Raji (cell line): ENCODE measurements around the gene FREM1.

Experiments used
- POLR2A ChIP-seq: IDR thresholded peaks from 2 replicates; pipeline ENCODE4 v1.6.1; 2011; ENCODE audit warnings: low read depth, low read length, control low read depth; ENCODE audit not compliant: insufficient read depth

The FREM1 gene, protein sequence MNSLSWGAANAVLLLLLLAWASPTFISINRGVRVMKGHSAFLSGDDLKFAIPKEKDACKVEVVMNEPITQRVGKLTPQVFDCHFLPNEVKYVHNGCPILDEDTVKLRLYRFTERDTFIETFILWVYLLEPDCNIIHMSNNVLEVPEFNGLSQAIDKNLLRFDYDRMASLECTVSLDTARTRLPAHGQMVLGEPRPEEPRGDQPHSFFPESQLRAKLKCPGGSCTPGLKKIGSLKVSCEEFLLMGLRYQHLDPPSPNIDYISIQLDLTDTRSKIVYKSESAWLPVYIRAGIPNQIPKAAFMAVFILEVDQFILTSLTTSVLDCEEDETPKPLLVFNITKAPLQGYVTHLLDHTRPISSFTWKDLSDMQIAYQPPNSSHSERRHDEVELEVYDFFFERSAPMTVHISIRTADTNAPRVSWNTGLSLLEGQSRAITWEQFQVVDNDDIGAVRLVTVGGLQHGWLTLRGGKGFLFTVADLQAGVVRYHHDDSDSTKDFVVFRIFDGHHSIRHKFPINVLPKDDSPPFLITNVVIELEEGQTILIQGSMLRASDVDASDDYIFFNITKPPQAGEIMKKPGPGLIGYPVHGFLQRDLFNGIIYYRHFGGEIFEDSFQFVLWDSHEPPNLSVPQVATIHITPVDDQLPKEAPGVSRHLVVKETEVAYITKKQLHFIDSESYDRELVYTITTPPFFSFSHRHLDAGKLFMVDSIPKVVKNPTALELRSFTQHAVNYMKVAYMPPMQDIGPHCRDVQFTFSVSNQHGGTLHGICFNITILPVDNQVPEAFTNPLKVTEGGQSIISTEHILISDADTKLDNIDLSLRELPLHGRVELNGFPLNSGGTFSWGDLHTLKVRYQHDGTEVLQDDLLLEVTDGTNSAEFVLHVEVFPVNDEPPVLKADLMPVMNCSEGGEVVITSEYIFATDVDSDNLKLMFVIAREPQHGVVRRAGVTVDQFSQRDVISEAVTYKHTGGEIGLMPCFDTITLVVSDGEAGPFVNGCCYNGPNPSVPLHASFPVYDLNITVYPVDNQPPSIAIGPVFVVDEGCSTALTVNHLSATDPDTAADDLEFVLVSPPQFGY (N-terminal part only)

DNA sequence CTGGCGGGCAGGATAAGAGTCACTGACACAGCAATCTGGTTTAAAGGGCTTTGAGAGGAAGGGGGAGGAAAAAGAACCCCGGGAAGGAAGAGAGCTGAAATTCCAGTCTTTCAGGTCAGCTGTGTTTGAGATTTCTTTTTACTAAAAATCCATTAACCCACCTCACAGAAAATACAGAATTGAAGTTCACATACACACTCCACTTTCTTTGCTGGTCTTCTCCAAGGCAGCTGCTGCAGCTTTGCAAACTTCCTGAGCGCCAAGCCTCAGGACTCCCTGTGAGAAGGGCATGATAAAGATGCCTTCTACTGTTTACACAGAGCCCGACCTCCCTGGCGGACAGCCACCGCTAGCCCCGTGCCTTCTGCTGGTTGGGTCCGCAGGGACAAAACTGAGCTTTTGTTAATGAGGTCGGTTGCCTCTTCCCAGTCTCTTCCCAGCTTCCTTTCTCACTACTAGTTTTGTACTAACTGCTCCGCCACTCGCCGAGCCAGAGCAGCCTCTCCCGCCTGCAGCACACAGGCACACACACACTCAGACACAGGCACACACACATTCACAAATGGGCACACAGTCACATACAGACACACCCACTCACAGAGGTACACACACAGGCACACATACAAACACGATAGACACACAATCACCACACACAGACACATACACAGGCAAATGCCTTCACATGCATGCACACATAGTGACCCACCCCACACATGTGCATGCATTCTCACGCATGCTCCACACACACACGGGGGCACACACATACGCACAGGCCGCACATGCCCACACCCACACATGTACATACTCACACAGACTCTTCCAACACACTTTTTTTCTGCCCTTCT, at the start of gene FREM1:
Gene FREM1 (minus strand): TSS at position 468 of the 845 bp plus-strand sequence. CDS start 41,451 bp downstream, outside the sequence.
- TF ChIP-seq POLR2A: no peak

DNA sequence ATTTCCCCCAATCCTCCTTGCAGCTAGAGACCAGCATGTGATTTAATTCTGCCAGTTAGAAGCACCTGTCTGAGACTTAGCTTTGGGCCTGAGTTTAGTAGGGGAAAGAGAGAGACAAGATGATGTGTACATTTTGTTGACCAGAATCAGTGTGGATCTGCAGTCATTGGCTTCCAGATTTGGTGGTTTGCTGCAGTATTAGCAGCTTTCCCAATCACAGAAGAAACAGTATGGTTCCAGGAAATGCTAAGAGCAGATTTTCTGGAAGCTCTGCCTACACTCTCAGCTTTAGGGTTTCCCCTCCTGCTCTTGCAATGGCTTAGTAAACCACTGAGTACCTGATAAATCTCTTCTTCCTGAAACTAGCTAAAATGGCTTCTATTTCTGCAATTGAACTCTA, 48.8 kb upstream of the FREM1 start:
- TF ChIP-seq POLR2A: no peak

DNA sequence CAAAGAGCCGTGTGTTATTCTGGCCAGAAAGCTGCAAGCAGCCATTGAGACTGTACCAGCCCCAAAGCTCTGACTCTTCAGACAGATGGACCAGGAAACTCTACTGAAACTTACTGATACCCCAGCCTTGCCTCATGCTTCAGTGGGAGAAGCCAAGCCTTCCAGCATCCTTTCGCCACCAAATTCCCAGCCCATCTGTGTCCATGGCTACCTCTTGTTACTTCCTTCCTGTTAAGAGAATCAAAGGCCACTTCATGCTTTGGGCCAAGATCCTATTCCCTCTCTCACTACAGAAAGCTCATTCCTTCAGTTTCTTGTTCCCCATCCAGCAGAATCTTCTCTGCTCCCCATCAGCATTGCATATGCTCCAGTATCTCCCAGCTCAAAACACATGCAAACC, 46.9 kb upstream of the FREM1 start:
- no peak for TF ChIP-seq POLR2A

DNA sequence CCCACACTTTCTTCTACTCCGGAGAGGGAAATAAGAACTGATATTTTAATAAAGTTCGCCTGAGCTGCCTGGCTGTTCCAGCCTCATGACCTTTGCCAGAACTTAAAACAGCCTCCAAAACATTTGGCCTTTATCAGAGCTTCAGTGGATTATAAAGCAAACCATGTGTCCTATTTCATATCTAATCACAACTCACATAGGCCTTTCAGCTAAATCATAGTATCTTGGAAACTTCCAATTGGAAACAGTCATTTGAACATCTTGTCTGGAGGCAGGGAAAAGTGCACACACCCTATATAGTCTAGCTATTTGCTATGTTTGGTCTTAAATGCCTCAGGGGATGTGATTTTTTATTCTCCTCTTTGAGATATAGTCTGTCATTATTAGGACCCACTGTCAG, 46.0 kb upstream of the FREM1 start:
- no peak for TF ChIP-seq POLR2A

DNA sequence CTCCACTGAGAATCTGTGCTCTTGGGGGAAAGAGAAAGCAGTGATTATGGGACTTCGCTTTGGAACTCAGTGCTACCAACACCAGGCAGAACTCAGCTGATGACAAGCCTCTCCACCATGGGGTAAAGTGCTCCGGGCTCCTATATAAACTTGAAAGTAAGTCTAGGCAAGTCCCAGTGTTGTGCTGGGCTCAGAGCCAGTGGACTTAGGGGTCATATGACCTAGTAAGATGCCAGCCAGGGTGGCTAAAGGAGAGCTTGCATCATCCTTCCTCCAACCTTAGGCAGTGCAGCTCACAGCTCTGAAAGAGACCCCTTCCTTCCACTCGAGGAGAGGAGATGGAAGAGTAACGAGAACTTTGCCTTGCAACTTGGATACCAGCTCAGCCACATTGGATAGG, 35.1 kb upstream of the FREM1 start:
- TF ChIP-seq POLR2A: no peak

DNA sequence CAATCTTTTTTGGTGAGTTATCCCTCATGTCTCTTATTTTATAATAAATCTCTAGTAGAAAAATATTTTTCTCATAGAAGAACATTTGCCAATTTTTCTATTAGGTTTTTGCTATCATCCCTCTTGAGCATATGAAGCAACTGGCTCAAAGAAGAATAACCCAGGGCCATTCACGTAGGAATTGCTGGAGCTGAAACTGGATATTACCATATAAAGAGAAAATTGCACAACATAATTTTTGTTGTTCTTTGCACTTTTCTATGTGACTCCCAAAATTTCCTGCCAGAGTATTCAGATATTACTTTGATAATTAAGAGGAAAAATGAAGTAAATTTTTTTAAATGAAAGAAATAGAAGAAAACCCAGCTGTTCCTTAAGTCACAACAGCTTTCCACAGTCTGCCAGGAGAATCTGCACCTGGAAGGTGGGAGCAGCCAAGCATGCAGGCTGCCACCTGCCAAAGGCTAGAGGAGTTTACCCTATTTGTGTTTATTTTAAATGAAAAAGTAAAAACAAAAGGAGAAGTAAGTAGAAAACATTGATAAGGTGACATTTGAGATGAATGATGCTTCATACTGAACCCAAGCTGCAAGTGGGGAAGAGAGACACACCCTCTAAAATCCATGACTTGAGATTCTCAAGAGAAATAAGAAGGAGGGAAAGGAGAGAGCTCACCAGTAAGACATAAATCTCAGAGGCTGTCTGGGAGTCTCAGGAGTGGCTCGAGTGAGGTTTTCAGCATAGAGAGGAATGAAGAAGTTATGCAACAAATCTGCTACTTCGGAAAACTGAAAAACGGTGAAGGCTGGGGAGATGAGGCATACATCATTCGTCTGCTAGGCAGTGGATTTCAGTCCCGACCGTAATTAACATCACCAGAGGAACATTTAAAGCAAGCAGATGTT, 31.5 kb upstream of the FREM1 start:
- TF ChIP-seq POLR2A: no peak

DNA sequence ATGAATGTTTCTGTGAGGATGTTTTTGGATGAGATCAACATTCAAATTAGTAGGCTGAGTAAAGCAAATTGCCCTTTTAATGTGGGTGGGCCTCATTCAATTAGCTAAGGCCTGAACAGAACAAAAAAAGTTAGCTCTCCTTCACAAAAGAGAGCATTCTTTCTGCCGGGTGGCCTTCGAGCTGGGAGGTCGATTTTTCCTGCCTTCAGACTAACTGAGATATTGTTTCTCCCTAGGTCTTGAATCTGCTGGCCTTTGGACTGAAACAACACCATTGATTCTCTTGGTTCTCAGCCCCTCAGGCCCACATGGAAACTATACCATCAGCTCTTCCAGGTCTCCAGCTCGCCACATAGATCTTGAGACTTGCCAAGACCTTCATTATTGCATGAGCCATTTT, 29.1 kb upstream of the FREM1 start:
- no peak for TF ChIP-seq POLR2A

DNA sequence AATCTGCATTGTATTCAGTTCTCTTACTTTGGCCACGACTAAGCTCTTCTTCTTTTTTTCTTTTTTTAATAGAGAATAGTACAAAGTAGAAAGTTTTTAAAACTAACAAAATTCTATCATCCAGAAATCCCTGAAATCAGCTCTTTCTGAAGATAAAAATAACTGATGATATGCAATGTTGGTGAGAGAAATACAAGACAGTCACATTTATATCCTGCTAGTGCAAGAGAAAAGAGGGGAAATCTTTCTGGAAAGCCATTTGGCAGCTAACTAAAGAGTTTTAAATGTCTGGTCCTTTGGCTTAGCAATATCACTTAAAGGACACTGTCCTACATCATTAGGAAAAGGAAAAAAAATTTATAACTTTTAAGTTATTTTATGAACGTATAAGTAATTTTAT, 27.0 kb upstream of the FREM1 start:
- no peak for TF ChIP-seq POLR2A

DNA sequence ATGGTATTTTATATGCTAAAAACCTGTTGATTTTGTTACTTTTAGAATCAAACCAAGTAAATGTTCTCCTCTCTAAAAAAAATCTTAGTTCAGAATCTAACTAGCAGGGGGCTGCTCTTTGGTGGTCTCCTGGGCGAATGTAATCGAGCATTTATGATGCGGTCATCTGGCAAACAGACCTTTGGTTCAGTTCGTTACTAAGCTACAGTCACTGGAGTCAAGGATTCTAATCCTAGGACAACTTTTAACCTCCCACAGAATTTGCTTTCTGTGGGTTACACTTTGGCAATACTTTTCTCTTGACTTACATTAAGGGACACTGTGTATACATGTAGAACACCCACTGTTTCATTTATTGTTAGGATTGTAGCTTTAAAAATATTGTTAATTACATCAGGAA, 26.3 kb upstream of the FREM1 start:
- no peak for TF ChIP-seq POLR2A

DNA sequence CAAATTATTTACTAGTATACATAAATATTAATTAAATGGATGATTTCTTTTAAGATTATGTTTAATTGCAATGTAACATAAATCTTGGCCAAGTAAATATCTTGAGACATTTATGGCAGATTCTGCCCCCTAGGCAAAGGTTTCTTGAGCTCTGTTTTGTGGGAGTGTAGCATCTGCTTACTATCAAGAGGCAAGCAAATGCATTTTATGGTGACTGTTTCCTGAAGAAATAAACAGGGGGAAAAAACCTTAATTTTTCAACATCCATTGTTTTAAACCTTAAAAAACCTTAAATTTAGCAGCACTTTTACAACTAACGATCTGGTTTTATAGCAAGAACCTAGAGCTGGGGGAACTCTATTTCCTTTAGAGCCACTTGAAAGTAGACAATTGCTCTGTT, 25.7 kb upstream of the FREM1 start:
- no peak for TF ChIP-seq POLR2A

DNA sequence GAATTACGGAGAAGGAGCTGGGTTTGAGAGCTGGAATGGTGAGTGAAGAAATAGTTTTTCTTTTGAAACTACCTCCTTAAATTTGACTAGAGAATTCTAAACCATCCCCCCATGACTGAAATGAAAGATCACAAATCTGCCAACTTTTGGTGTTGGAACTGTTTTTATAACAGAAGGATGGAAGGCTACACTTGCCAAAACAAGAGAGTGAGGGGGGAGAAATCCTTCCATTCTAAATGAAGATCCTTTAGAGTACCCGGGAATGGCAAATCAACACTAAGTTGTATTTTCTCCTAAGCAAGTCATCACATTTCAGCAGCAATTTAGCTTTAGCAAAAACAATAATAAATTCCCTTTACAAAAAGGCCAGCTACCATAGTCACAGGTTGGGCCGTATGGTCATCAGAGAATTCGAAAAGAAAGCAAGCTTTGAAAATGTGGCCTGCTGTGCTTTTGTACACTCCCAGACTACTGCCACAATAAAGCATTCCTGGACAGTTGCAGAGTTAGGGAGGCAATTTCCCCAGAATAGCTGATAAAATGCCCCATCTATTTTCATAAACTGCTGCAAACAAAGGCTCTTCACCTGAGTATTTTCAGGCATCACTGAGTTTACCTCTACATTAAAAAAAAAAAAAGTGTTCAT, 25.0 kb upstream of the FREM1 start:
- TF ChIP-seq POLR2A: no peak

DNA sequence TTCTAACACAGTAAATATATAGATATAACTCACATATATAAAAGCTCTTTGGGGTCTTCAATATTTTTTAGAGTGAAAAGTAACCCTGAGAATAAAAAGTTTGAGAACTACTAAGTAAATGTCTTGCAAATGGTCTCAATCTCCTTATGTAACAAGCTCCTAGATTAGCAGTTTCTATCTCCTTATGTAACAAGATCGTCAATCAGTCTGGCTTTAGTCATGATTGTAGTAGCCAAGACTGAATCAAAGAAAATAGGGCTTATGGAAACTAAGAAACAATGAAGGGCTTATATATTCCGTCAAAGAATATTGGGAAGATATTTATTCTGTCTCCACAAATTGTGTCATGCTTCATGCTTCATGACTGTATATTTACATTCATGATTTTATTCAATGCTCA, 22.4 kb upstream of the FREM1 start:
- TF ChIP-seq POLR2A: no peak

DNA sequence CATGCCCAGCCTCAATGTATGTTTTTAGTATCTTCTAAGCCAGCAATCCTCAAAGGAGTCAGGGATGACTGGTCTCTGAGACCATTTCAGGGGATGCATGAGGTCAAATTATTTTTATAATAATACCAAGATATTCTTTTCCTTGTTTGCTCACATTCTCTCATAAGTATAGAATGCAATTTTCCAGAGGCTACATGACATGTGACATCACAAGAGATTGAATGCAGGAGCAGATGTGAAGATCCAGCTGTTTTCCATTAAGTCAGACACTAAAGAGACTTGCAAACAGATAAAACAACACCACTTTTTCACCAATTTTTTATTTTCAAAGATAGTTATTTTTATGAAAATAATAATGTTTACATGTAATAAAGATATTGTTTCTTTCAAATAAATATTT, 22.0 kb upstream of the FREM1 start:
- no peak for TF ChIP-seq POLR2A

DNA sequence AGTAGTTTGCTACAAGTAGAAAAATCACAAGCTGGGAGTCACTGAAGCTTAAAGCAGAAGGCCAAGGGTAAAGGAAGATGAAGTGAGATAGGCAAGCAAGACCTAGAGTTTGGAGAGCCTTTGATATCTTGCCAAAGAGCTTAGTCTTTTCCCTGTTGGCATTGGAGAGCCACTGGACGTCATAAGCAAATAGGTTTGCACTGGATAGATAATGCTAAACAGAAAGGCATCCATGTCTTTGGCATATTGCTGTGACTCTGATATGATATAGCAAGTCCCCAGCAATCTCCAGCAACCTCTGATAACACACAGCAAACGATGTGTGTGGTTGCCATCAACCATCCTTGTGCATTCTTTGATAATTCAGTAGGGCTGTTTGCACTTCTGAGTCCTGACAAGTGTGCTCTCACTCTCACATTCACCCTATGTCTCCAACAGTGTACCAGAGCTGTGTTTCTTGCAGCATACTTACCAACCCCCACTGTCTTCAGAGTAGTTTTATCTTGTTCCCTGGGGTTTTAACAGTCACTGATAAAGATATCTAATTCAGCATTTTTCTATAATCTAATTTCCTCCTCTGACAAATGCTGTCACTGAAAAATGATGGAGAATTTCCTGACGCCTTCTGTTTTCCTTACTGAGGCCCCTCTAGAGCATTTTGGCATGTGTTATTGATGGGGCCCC, 16.9 kb upstream of the FREM1 start:
- TF ChIP-seq POLR2A: no peak
